GM23248 (cell line): ENCODE data around the gene CCDC127.
"Not testable (repeated sequence)": the region's sequence is repeated elsewhere in the genome, so short reads cannot be mapped to it uniquely, and the experiment has no call there.

ENCODE experiments used
- EZH2 ChIP-seq: fragments of 200-600 bp; sonication (generic); IDR thresholded peaks from 2 replicates; pipeline ENCODE4 v1.6.1; 2018; ENCODE audit warnings: antibody characterized with exemption, mild to moderate bottlenecking; ENCODE audit not compliant: insufficient read depth, poor library complexity, severe bottlenecking
- EZH2phosphoT487 ChIP-seq: fragments of 200-600 bp; sonication (generic); IDR thresholded peaks from 2 replicates; pipeline ENCODE4 v1.6.1; 2018; ENCODE audit warnings: antibody characterized with exemption, moderate library complexity, mild to moderate bottlenecking, low read depth; ENCODE audit not compliant: insufficient read depth

DNA sequence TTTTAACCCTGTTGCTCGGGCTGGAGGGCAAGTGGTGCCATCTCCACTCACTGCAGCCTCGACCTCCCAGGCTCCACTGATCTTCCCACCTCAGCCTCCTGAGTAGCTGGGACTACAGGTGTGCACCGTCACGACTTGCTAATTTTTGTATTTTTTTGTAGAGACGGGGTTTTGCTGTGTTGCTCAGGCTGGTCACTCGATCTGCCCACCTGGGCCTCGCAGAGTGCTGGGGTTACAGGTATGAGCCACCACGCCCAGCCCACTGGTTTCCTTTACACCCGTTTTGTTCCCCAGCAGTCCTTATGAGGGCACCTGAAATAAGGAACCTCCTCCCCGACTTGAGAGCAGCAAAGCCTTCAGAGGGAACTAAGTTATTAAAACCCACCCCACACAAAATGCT, 1.9 kb downstream of the CCDC127 start:
- TF ChIP-seq EZH2, EZH2phosphoT487: not testable (repeated sequence)
